H1 (cell line): ENCODE results near the gene PSPN. TPM values are rescaled to one million over a fixed set of nuclear protein-coding genes. Genes with fewer than 3 reads are reported as not detected.

Experiments
- CTCF ChIA-PET: fragments of 300-600 bp; sonication (Branson Sonifier 250); formaldehyde crosslinking; loops from one replicate; lab custom pipeline; 2021; ENCODE audit not compliant: partially characterized antibody; lab: Charles Lee
- POLR2A ChIA-PET: fragments of 300-600 bp; sonication (Branson Sonifier 250); formaldehyde crosslinking; loops from one replicate; lab custom pipeline; 2021; ENCODE audit warnings: inconsistent platforms; ENCODE audit not compliant: partially characterized antibody; lab: Charles Lee
- DNase-seq, 2 experiments: peaks; one replicate each; pipeline versions ENCODE4 v3.0.0 to v3.0.0-alpha.2; 2010 to 2022; ENCODE audit warnings: low spot score in 2 of 2, low read depth in 1 of 2, mixed read lengths in 1 of 2
- FAIRE-seq: peaks from 2 replicates; lab custom pipeline; 2011; peaks lifted over from hg19 to GRCh38; lab: Jason Lieb, UNC
- H2AFZ ChIP-seq: 2 replicates; pipeline ENCODE4 v1.8.1; 2012; ENCODE audit warnings: low read length, inconsistent platforms
- H2AK5ac ChIP-seq: 2 replicates; pipeline ENCODE4 v1.6.1; 2013; ENCODE audit warnings: low read depth, low read length
- H2BK120ac ChIP-seq: replicated peaks from 2 replicates; pipeline ENCODE3; 2013; ENCODE audit warnings: low read depth, low read length, inconsistent platforms
- H2BK12ac ChIP-seq: 2 replicates; pipeline ENCODE4 v1.6.1; 2013; ENCODE audit warnings: low read depth, low read length
- H2BK15ac ChIP-seq: 2 replicates; pipeline ENCODE4 v1.6.1; 2013; ENCODE audit warnings: low read length
- H2BK20ac ChIP-seq: 2 replicates; pipeline ENCODE4 v1.6.1; 2013; ENCODE audit warnings: low read length
- H2BK5ac ChIP-seq: 2 replicates; pipeline ENCODE4 v1.6.1; 2013; ENCODE audit warnings: low read depth, low read length
- H3K14ac ChIP-seq: 2 replicates; pipeline ENCODE4 v1.6.1; 2013; ENCODE audit warnings: inconsistent platforms; ENCODE audit not compliant: insufficient read length
- H3K18ac ChIP-seq: 2 replicates; pipeline ENCODE4 v1.6.1; 2013; ENCODE audit warnings: low read length; ENCODE audit errors: extremely low read depth
- H3K23ac ChIP-seq: 2 replicates; pipeline ENCODE4 v1.6.1; 2013; ENCODE audit warnings: inconsistent platforms; ENCODE audit not compliant: insufficient read length
- H3K23me2 ChIP-seq: 2 replicates; pipeline ENCODE4 v1.6.1; 2013; ENCODE audit warnings: low read depth, low read length
- H3K27ac ChIP-seq: 2 replicates; pipeline ENCODE4 v1.6.1; 2011; ENCODE audit warnings: low read depth, low read length, inconsistent platforms
- H3K27me3 ChIP-seq, 4 experiments: replicated peaks in 1 of 4; 1 replicate in 1 of 4; 2 replicates in 3 of 4; pipeline versions ENCODE4 v1.6.1 to v1.8.1; 2011 to 2013; ENCODE audit warnings: low read length in 3 of 4, mild to moderate bottlenecking in 3 of 4, inconsistent platforms in 2 of 4, mixed read lengths in 2 of 4, moderate library complexity in 1 of 4; ENCODE audit not compliant: control insufficient read depth in 3 of 4, insufficient read depth in 3 of 4; ENCODE audit errors: extremely low read depth in 1 of 4
- H3K36me3 ChIP-seq, 4 experiments: 2 replicates each; pipeline versions ENCODE4 v1.6.1 to v1.8.1; 2011 to 2013; ENCODE audit warnings: mild to moderate bottlenecking in 4 of 4, low read length in 3 of 4, moderate library complexity in 2 of 4, control low read depth in 1 of 4, inconsistent platforms in 1 of 4; ENCODE audit not compliant: insufficient read depth in 4 of 4, control insufficient read depth in 2 of 4
- H3K4ac ChIP-seq: replicated peaks from 2 replicates; pipeline ENCODE3; 2013; ENCODE audit warnings: low read length, low read depth, mixed read lengths, inconsistent platforms; ENCODE audit not compliant: insufficient read length
- H3K4me1 ChIP-seq, 4 experiments: replicated peaks in 1 of 4; 1 replicate in 1 of 4; 2 replicates in 3 of 4; pipeline versions ENCODE4 v1.6.1 to v1.8.1; 2011 to 2013; ENCODE audit warnings: low read length in 3 of 4, inconsistent platforms in 2 of 4, mixed read lengths in 1 of 4; ENCODE audit not compliant: insufficient read depth in 4 of 4, control insufficient read depth in 3 of 4
- H3K4me2 ChIP-seq, 2 experiments: 2 replicates each; pipeline versions ENCODE4 v1.6.1 to v1.8.1; 2011 to 2013; ENCODE audit warnings: low read depth in 2 of 2, low read length in 2 of 2, control low read depth in 1 of 2, inconsistent platforms in 1 of 2, mild to moderate bottlenecking in 1 of 2; ENCODE audit not compliant: insufficient read depth in 1 of 2
- H3K4me3 ChIP-seq, 4 experiments: fragments of 200-600, 300-600 bp in 1 of 4; sonication (generic), shearing (Covaris generic), sonication (Bioruptor Twin) in 1 of 4; 2 replicates each; pipeline versions ENCODE4 v1.5.1 to v1.8.1; 2011 to 2016; ENCODE audit warnings: low read length in 4 of 4, low read depth in 3 of 4, control low read depth in 2 of 4, inconsistent platforms in 2 of 4, mild to moderate bottlenecking in 2 of 4, mixed read lengths in 1 of 4, moderate library complexity in 1 of 4; ENCODE audit not compliant: insufficient read depth in 2 of 4; ENCODE audit errors: extremely low read depth in 1 of 4
- H3K56ac ChIP-seq: replicated peaks from 2 replicates; pipeline ENCODE3; 2013; ENCODE audit warnings: low read depth, mild to moderate bottlenecking, mixed read lengths, low read length, inconsistent platforms; ENCODE audit not compliant: insufficient read length
- H3K79me1 ChIP-seq: 2 replicates; pipeline ENCODE4 v1.6.1; 2013; ENCODE audit warnings: low read depth, low read length, control low read depth
- H3K79me2 ChIP-seq, 2 experiments: 2 replicates each; pipeline versions ENCODE4 v1.6.1 to v1.8.1; 2012 to 2013; ENCODE audit warnings: low read length in 2 of 2, mild to moderate bottlenecking in 2 of 2, inconsistent platforms in 1 of 2; ENCODE audit not compliant: insufficient read depth in 2 of 2, control insufficient read depth in 1 of 2
- H3K9ac ChIP-seq, 4 experiments: replicated peaks in 1 of 4; 1 replicate in 1 of 4; 2 replicates in 3 of 4; pipeline versions ENCODE4 v1.6.1 to v1.8.1; 2011 to 2013; ENCODE audit warnings: low read depth in 3 of 4, low read length in 3 of 4, control low read depth in 2 of 4, mild to moderate bottlenecking in 2 of 4, moderate library complexity in 2 of 4, inconsistent platforms in 1 of 4; ENCODE audit errors: extremely low read depth in 1 of 4
- H3K9me3 ChIP-seq, 2 experiments: 2 replicates each; pipeline versions ENCODE4 v1.6.1 to v1.8.1; 2012 to 2013; ENCODE audit warnings: mild to moderate bottlenecking in 2 of 2, moderate library complexity in 2 of 2, control low read depth in 1 of 2, inconsistent platforms in 1 of 2, low read depth in 1 of 2, low read length in 1 of 2, mixed read lengths in 1 of 2; ENCODE audit not compliant: insufficient read depth in 2 of 2
- H4K20me1 ChIP-seq, 2 experiments: replicated peaks in 1 of 2; 2 replicates each; pipeline versions ENCODE3 to v1.8.1; 2011 to 2013; ENCODE audit warnings: inconsistent platforms in 2 of 2, low read length in 2 of 2, mild to moderate bottlenecking in 1 of 2; ENCODE audit not compliant: insufficient read depth in 2 of 2, control insufficient read depth in 1 of 2
- H4K5ac ChIP-seq: 2 replicates; pipeline ENCODE4 v1.6.1; 2013; ENCODE audit warnings: low read length, low read depth, mixed read lengths, inconsistent platforms; ENCODE audit not compliant: insufficient read length
- H4K8ac ChIP-seq: 2 replicates; pipeline ENCODE4 v1.8.0; 2013; ENCODE audit warnings: mild to moderate bottlenecking, moderate library complexity, low read length, inconsistent platforms; ENCODE audit not compliant: insufficient read depth; ENCODE audit errors: extremely low read depth
- H4K91ac ChIP-seq: replicated peaks from 2 replicates; pipeline ENCODE3; 2013; ENCODE audit warnings: low read length, mixed read lengths, inconsistent platforms; ENCODE audit not compliant: insufficient read length
- ASH2L ChIP-seq: fragments of 200-600, 300-600 bp; sonication (generic); IDR thresholded peaks from one replicate; pipeline ENCODE4 v1.7.1; 2017; ENCODE audit warnings: low read length
- ATF2 ChIP-seq: IDR thresholded peaks from 2 replicates; pipeline ENCODE4 v1.6.1; 2012; ENCODE audit warnings: low read length, inconsistent platforms
- BCL11A ChIP-seq, 2 experiments: IDR thresholded peaks; one replicate each; pipeline ENCODE4 v1.6.1; 2011; ENCODE audit warnings: low read depth in 2 of 2, low read length in 2 of 2, mild to moderate bottlenecking in 2 of 2
- CBX5 ChIP-seq: fragments of 300-800, 300-1000 bp; sonication (generic); IDR thresholded peaks from 2 replicates; pipeline ENCODE4 v1.7.1; 2016; ENCODE audit warnings: antibody characterized with exemption, low read length, low read depth
- CBX8 ChIP-seq: fragments of 300-800, 300-1000 bp; sonication (generic); IDR thresholded peaks from 2 replicates; pipeline ENCODE4 v1.7.1; 2016; ENCODE audit warnings: low read depth, low read length, borderline replicate concordance
- CHD1 ChIP-seq: IDR thresholded peaks from 2 replicates; pipeline ENCODE4 v1.6.1; 2012; ENCODE audit warnings: low read depth, low read length, improper control_type of control experiment
- CHD2 ChIP-seq: IDR thresholded peaks from 2 replicates; pipeline ENCODE4 v1.6.1; 2012; ENCODE audit warnings: low read length, improper control_type of control experiment
- EGR1 ChIP-seq: IDR thresholded peaks from 2 replicates; pipeline ENCODE4 v1.6.1; 2011; ENCODE audit warnings: low read depth, low read length, borderline replicate concordance
- EZH2 ChIP-seq: fragments of 200-600 bp; sonication (generic); IDR thresholded peaks from 2 replicates; pipeline ENCODE4 v1.7.1; 2012; ENCODE audit warnings: low read depth, mild to moderate bottlenecking, moderate library complexity, low read length, inconsistent platforms; ENCODE audit not compliant: severe bottlenecking
- JUND ChIP-seq: IDR thresholded peaks from 2 replicates; pipeline ENCODE4 v1.6.1; 2011; ENCODE audit warnings: mild to moderate bottlenecking, improper control_type of control experiment, low read length
- NRF1 ChIP-seq: IDR thresholded peaks from 2 replicates; pipeline ENCODE4 v1.6.1; 2011; ENCODE audit warnings: mild to moderate bottlenecking, low read depth, low read length, improper control_type of control experiment
- RBBP5 ChIP-seq: IDR thresholded peaks from 2 replicates; pipeline ENCODE4 v1.7.1; 2012; ENCODE audit warnings: low read depth, mild to moderate bottlenecking, inconsistent platforms, low read length, moderate library complexity, borderline replicate concordance
- SIRT6 ChIP-seq: IDR thresholded peaks from one replicate; pipeline ENCODE4 v1.7.1; 2012; ENCODE audit warnings: low read length, inconsistent platforms
- SP1 ChIP-seq: IDR thresholded peaks from 2 replicates; pipeline ENCODE4 v1.6.1; 2011; ENCODE audit warnings: low read depth, low read length
- SP2 ChIP-seq: IDR thresholded peaks from 2 replicates; pipeline ENCODE4 v1.6.1; 2012; ENCODE audit warnings: mild to moderate bottlenecking, low read length, inconsistent platforms
- WGBS, 2 experiments: shearing (Covaris generic) in 1 of 2; methylation state at CpG; one replicate each; pipeline versions ENCODE4 v1.1.6 to v1.1.7; 2013 to 2015; ENCODE audit warnings: low lambda C conversion rate in 2 of 2, mixed read lengths in 2 of 2, inconsistent platforms in 1 of 2, low coverage in 1 of 2, missing lambda C conversion rate in 1 of 2; ENCODE audit not compliant: insufficient replicate concordance in 2 of 2, insufficient coverage in 1 of 2, insufficient read length in 1 of 2; ENCODE audit errors: extremely low coverage in 1 of 2, missing lambda C conversion rate in 1 of 2; 5-methylcytosine and 5-hydroxymethylcytosine counted together
- polyA plus RNA-seq, 7 experiments: library from polyadenylated mRNA; depleted of rRNA in 3 of 7; stranded (reverse) in 5 of 7; unstranded in 2 of 7; fragments of >200 nt in 5 of 7; fragments of 200-250 nt in 2 of 7; gene quantifications; 1 replicate in 5 of 7; 2 replicates in 1 of 7; 4 replicates in 1 of 7; pipeline versions ENCODE4 v1.2.1 to v1.2.3, GENCODE V29; 2011 to 2013; ENCODE audit warnings: missing spikeins in 2 of 7, mixed read lengths in 2 of 7
- total RNA-seq: library from RNA; stranded (reverse); fragmentation: NEBNext Ultra II Directional; extraction: Animal tissue kit (Norgen Biotek cat#: 25700); gene quantifications from 2 replicates; pipeline ENCODE4 v1.2.1, GENCODE V29; 2021

The PSPN gene
- total and polyA plus RNA-seq, 2 of the 8 experiments (the other 6 are each of a cell fraction or from before 2014, with no cell fraction given): 1.0 to 2.1 TPM

- H2BK120ac ChIP-seq: no peak overlapping the region
- H3K9me3 ChIP-seq: peaks cover 0 to 19% of the 10 kb centered on the region in 2 experiments; a peak in 3 of 4 replicates
- no peak overlapping the region for H2BK20ac ChIP-seq
- no peak overlapping the region for H3K4ac ChIP-seq
- 85% methylated on average over 2 of the region's 2 CpGs; no CpG with 5 or more reads in 1 of the 2 experiments for WGBS, 2 experiments
- no peak overlapping the region for H4K8ac ChIP-seq
- H3K56ac ChIP-seq: no peak overlapping the region
- H2BK12ac ChIP-seq: no peak overlapping the region
- no peak overlapping the region for H3K14ac ChIP-seq
- no peak overlapping the region for H3K18ac ChIP-seq
- H4K20me1 ChIP-seq: no peaks in the 10 kb centered on the region
- H4K91ac ChIP-seq: no peak overlapping the region
- H3K36me3 ChIP-seq: no peaks in the 10 kb centered on the region
- H2BK15ac ChIP-seq: no peak overlapping the region
- CTCF ChIA-PET: no interaction called here
- no peaks in the 10 kb centered on the region for H3K27me3 ChIP-seq
- H3K23ac ChIP-seq: no peak overlapping the region
- H2AFZ ChIP-seq: no peak overlapping the region
- no peaks in the 10 kb centered on the region for H3K79me1 ChIP-seq
- no peak overlapping the region for H3K4me2 ChIP-seq
- DNase-seq: no peak
- no peak overlapping the region for H3K4me3 ChIP-seq
- H3K79me2 ChIP-seq: no peaks in the 10 kb centered on the region
- H3K9ac ChIP-seq: no peak overlapping the region
- no peak overlapping the region for H4K5ac ChIP-seq
- no peaks in the 10 kb centered on the region for H3K4me1 ChIP-seq
- H2AK5ac ChIP-seq: no peak overlapping the region
- POLR2A ChIA-PET: no interaction called here
- no peak for FAIRE-seq
- H3K27ac ChIP-seq: no peak overlapping the region
- peaks cover 2% of the 10 kb centered on the region; the same call in 1 of the 2 replicates for H3K23me2 ChIP-seq
- no peak overlapping the region for H2BK5ac ChIP-seq
- TF ChIP-seq SP2 (no peak), ATF2 (no peak), NRF1 (no peak), ASH2L (no peak), SP1 (no peak), EZH2 (no peak), CHD2 (no peak), JUND (no peak), CBX5 (no peak), CBX8 (no peak), EGR1 (no peak), BCL11A (IDR thresholded peaks at IDR 0.05; ENCODE audit: low read depth in 2 of 2, low read length in 2 of 2) (no peak), SIRT6 (no peak), CHD1 (no peak), RBBP5 (no peak)
Observed at GRCh38 chr19:6350688-6351087, 25.0 kb downstream of the PSPN start.
